ENCODE results near the gene RABGAP1L. TPM values are rescaled to one million over a fixed set of nuclear protein-coding genes. Genes with fewer than 3 reads are reported as not detected.

The RABGAP1L gene
- total and polyA plus RNA-seq, 12 donors = 13.0 to 167 (median 109) TPM

GRCh38 chr1:174874331-174875053 is 715.2 kb downstream of the RABGAP1L start:
- Histone ChIP-seq H3K27me3 (no peaks in the 10 kb centered on the region), H3K36me3 (no peaks in the 10 kb centered on the region), H3K4me1 (peaks cover 0 to 8% (median 0%) of the 10 kb centered on the region in 9 donors), H3K27ac (no peak overlapping the region), H3K4me3 (peak overlapping the region in 6 of 10 donors; percentile 24 to 42 (median 30)), H3K9me3 (no peaks in the 10 kb centered on the region)
- DNase-seq (no peak), ATAC-seq (no peak)
- intact Hi-C loops (cut with DNase I) = no loop called here
- no peak for TF ChIP-seq CTCF (IDR thresholded peaks at IDR 0.05)
- WGBS, 2 donors = 68 to 74% methylated on average over 11 of the region's 11 CpGs

GRCh38 chr1:174875306-174875705 is 716.0 kb downstream of the RABGAP1L start:
- DNase-seq (no peak), ATAC-seq (no peak)
- Histone ChIP-seq H3K9me3 (no peaks in the 10 kb centered on the region), H3K27ac (no peak overlapping the region), H3K27me3 (no peaks in the 10 kb centered on the region), H3K4me1 (peaks cover 0 to 8% (median 0%) of the 10 kb centered on the region in 9 donors), H3K36me3 (no peaks in the 10 kb centered on the region), H3K4me3 (no peak overlapping the region)
- no peak for TF ChIP-seq CTCF (IDR thresholded peaks at IDR 0.05)
- intact Hi-C loops (cut with DNase I) = no loop called here
- WGBS, 2 donors = 79 to 86% methylated on average over 4 of the region's 4 CpGs

DNA sequence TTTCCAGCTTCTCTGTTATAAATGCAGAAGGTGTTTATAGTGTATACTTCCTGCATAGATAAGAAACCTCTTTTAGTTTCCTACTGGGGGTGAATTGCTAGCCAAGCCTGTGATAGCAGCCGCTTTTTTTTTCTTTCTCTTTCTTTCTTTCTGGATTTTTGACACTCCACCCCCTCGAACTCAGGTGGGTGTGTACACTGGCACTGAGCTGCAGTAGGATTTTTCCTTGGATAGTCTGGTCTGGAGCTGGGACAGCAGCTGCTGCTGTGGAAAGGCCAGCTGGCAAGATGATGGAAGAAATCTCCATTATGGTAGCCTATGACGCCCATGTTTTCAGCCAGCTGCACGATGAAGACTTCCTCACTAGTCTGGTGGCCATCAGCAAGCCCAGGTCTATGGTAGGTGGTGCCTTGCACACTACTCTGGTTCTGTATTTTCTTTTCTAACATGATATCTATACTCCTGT is 717.9 kb downstream of the RABGAP1L start:
- no peak for TF ChIP-seq CTCF (IDR thresholded peaks at IDR 0.05)
- intact Hi-C loops (cut with DNase I) = no loop called here
- no peaks in the 10 kb centered on the region for H3K27me3 ChIP-seq
- WGBS, 2 donors = 53 to 65% methylated on average over 4 of the region's 4 CpGs
- H3K9me3 ChIP-seq = no peaks in the 10 kb centered on the region
- H3K4me1 ChIP-seq = peaks cover 0 to 8% (median 0%) of the 10 kb centered on the region in 9 donors
- ATAC-seq = peak in 7 of 8 donors; percentile 31 to 81 (median 60)
- no peaks in the 10 kb centered on the region for H3K36me3 ChIP-seq
- H3K27ac ChIP-seq = no peak overlapping the region
- DNase-seq = peak in 1 of 2 donors; percentile 18
- peak overlapping the region in 2 of 10 donors; percentile 11 to 16 for H3K4me3 ChIP-seq

DNA sequence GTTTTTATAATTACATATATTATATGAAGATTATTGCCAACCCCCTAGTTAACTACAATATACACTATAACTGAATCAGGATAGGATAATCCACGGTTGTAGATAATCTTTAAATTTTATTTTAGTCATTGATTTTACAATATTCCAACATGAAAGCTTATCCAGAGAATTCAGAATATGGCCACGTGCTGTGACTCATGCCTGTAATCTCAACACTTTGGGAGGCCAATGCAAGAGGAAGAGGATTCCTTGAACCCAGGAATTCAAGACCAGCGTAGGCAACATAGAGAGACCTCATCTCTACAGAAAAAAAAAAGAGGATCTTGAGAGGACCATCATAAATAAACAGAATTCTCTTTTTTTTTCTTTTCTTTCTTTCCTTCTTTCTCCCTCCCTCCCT is 720.9 kb downstream of the RABGAP1L start:
- WGBS, 2 donors = 92% methylated on average over 3 of the region's 3 CpGs
- no peak overlapping the region for H3K4me3 ChIP-seq
- TF ChIP-seq CTCF (IDR thresholded peaks at IDR 0.05) = no peak
- no peak overlapping the region for H3K27ac ChIP-seq
- H3K9me3 ChIP-seq = no peaks in the 10 kb centered on the region
- ATAC-seq = no peak
- H3K4me1 ChIP-seq = peaks cover 6 to 25% (median 16%) of the 10 kb centered on the region in 9 donors
- H3K27me3 ChIP-seq = no peaks in the 10 kb centered on the region
- no peaks in the 10 kb centered on the region for H3K36me3 ChIP-seq
- intact Hi-C loops (cut with DNase I) = loop anchor here in 1 of 10 donors (10.0 kb wide), 1 partner anchor 105 kb away; no protein-coding TSS in a partner anchor
- DNase-seq = no peak
